ENCODE results near the gene RNASE7. TPM values are rescaled to one million over a fixed set of nuclear protein-coding genes. Genes with fewer than 3 reads are reported as not detected.
A peak's percentile ranks its signal among the peaks of the same experiment; 100 is the strongest.

The RNASE7 gene
- total RNA-seq, 1 donor from 2014 or later, result 1.2 TPM

GRCh38 chr14:21068521-21069387 is 26.6 kb downstream of the RNASE7 start:
- peak; percentile 87 for DNase-seq

GRCh38 chr14:21069388-21070082 is 27.4 kb downstream of the RNASE7 start:
- peak; percentile 86 for DNase-seq

GRCh38 chr14:21070083-21070609 is 28.0 kb downstream of the RNASE7 start, which contains the start of gene ARHGEF40:
TSS of gene ARHGEF40 (plus strand) at chr14:21070304. CDS start at chr14:21070397, 93 bp downstream.
- peak; percentile 85 for DNase-seq

GRCh38 chr14:21070610-21071224 is 28.6 kb downstream of the RNASE7 start:
- peak; percentile 63 for DNase-seq

- peak; percentile 98 for DNase-seq
Measured at GRCh38 chr14:21071225-21072030, 29.3 kb downstream of the RNASE7 start.

- peak; percentile 70 for DNase-seq
Measured at GRCh38 chr14:21072031-21072473, 29.9 kb downstream of the RNASE7 start.

GRCh38 chr14:21072781-21073339 is 30.7 kb downstream of the RNASE7 start:
- DNase-seq, result no peak

GRCh38 chr14:21073921-21074320 is 31.8 kb downstream of the RNASE7 start:
- DNase-seq, result no peak

- DNase-seq, result no peak
Measured at GRCh38 chr14:21074398-21075272, 32.5 kb downstream of the RNASE7 start.

- DNase-seq, result no peak
Measured at GRCh38 chr14:21075719-21076437, 33.7 kb downstream of the RNASE7 start.

- no peak for DNase-seq
Measured at GRCh38 chr14:21077672-21078071, 35.5 kb downstream of the RNASE7 start.

GRCh38 chr14:21078287-21078686 is 36.1 kb downstream of the RNASE7 start:
- DNase-seq, result no peak

- DNase-seq, result no peak
Measured at GRCh38 chr14:21078726-21079125, 36.6 kb downstream of the RNASE7 start.

- no peak for DNase-seq
Measured at GRCh38 chr14:21081521-21082142, 39.5 kb downstream of the RNASE7 start.

- DNase-seq, result no peak
Measured at GRCh38 chr14:21083565-21084325, 41.6 kb downstream of the RNASE7 start.

- DNase-seq, result no peak
Measured at GRCh38 chr14:21084396-21084795, 42.2 kb downstream of the RNASE7 start.

- DNase-seq, result no peak
Measured at GRCh38 chr14:21084998-21085853, 43.1 kb downstream of the RNASE7 start.
